B cell (primary cell): ENCODE data around the gene COL6A1. TPM values are rescaled to one million over a fixed set of nuclear protein-coding genes. Genes with fewer than 3 reads are reported as not detected.

Experiments
- ATAC-seq: fragments of 200-7000 bp; cut with Tn5 transposase; one replicate; pipeline ENCODE4 v1.10.0; 2021; ENCODE audit warnings: low read depth, mild to moderate bottlenecking, moderate number of reproducible peaks, moderate library complexity
- CTCF ChIA-PET: fragments of 350-600 bp; sonication (Branson Sonifier 250); formaldehyde crosslinking; loops from one replicate; lab custom pipeline; 2021; ENCODE audit warnings: antibody characterized with exemption, inconsistent platforms; lab: Charles Lee
- POLR2A ChIA-PET: fragments of 350-600 bp; sonication (Branson Sonifier 250); formaldehyde crosslinking; loops from one replicate; lab custom pipeline; 2021; ENCODE audit warnings: antibody characterized with exemption; lab: Charles Lee
- DNase-seq: peaks from one replicate; pipeline ENCODE4 v3.0.0; 2013
- H2AFZ ChIP-seq: 2 replicates; pipeline ENCODE4 v1.6.1; 2012; ENCODE audit warnings: mild to moderate bottlenecking, low read depth, low read length; ENCODE audit not compliant: insufficient read depth, poor library complexity, severe bottlenecking
- H3K27ac ChIP-seq, 2 donors: 1 replicate in 1 of 2; 2 replicates in 1 of 2; pipeline ENCODE4 v1.5.1; 2012 to 2013; ENCODE audit warnings: low read length in 2 of 2, mild to moderate bottlenecking in 2 of 2, moderate library complexity in 1 of 2
- H3K27me3 ChIP-seq, 4 experiments: fragments of 200-600 bp in 1 of 4; sonication (generic) in 1 of 4; replicated peaks in 1 of 4; 1 replicate in 2 of 4; 2 replicates in 2 of 4; pipeline versions ENCODE4 v1.6.1 to v1.7.0; 2013 to 2016; ENCODE audit warnings: low read length in 3 of 4, mild to moderate bottlenecking in 2 of 4, mixed read lengths in 1 of 4, moderate library complexity in 1 of 4; ENCODE audit not compliant: insufficient read depth in 4 of 4, control insufficient read depth in 3 of 4; ENCODE audit errors: control extremely low read depth in 1 of 4
- H3K36me3 ChIP-seq, 2 experiments: replicated peaks in 1 of 2; 1 replicate in 1 of 2; 2 replicates in 1 of 2; pipeline versions ENCODE4 v1.6.1 to v1.7.1; 2013; ENCODE audit warnings: low read length in 1 of 2; ENCODE audit not compliant: insufficient read depth in 2 of 2, control insufficient read depth in 1 of 2; ENCODE audit errors: control extremely low read depth in 1 of 2, extremely low read depth in 1 of 2
- H3K4me1 ChIP-seq, 2 donors: fragments of 200-600 bp in 1 of 2; sonication (generic) in 1 of 2; 1 replicate in 1 of 2; 2 replicates in 1 of 2; pipeline versions ENCODE4 v1.5.1 to v1.6.1; 2013 to 2017; ENCODE audit warnings: low read length in 2 of 2; ENCODE audit not compliant: control insufficient read depth in 2 of 2, insufficient read depth in 2 of 2
- H3K4me2 ChIP-seq: replicated peaks from 2 replicates; pipeline ENCODE3; 2012; ENCODE audit warnings: mild to moderate bottlenecking, low read depth, low read length; ENCODE audit not compliant: poor library complexity, severe bottlenecking
- H3K4me3 ChIP-seq, 5 experiments: fragments of 200-600 bp in 1 of 5; sonication (generic) in 1 of 5; 1 replicate in 3 of 5; 2 replicates in 2 of 5; pipeline versions ENCODE4 v1.5.1 to v1.7.0; 2011 to 2016; ENCODE audit warnings: low read length in 4 of 5, mild to moderate bottlenecking in 4 of 5, low read depth in 2 of 5, control low read depth in 1 of 5, moderate library complexity in 1 of 5; ENCODE audit not compliant: insufficient read depth in 1 of 5; ENCODE audit errors: control extremely low read depth in 1 of 5, extremely low read depth in 1 of 5
- H3K79me2 ChIP-seq: fragments of 200-600 bp; sonication (generic); one replicate; pipeline ENCODE4 v1.6.0; 2016; ENCODE audit warnings: low read length; ENCODE audit not compliant: control insufficient read depth, insufficient read depth
- H3K9ac ChIP-seq: fragments of 200-600 bp; sonication (generic); 2 replicates; pipeline ENCODE4 v1.6.1; 2017; ENCODE audit warnings: mild to moderate bottlenecking, low read length, moderate library complexity
- H3K9me3 ChIP-seq, 3 donors: one replicate each; pipeline versions ENCODE4 v1.6.1 to v1.7.1; 2013; ENCODE audit warnings: low read length in 2 of 3; ENCODE audit not compliant: control insufficient read depth in 2 of 3, insufficient read depth in 1 of 3; ENCODE audit errors: control extremely low read depth in 1 of 3
- H4K20me1 ChIP-seq: 2 replicates; pipeline ENCODE4 v1.6.0; 2012; ENCODE audit warnings: mild to moderate bottlenecking, low read length; ENCODE audit not compliant: insufficient read depth, control insufficient read depth, poor library complexity, severe bottlenecking
- H3K27ac Mint-ChIP-seq: one replicate; pipeline ENCODE4 v1.8.0; 2021; ENCODE audit warnings: mixed read lengths
- H3K27me3 Mint-ChIP-seq: one replicate; pipeline ENCODE4 v1.8.0; 2021; ENCODE audit warnings: mixed read lengths
- H3K4me1 Mint-ChIP-seq: one replicate; pipeline ENCODE4 v1.8.0; 2021; ENCODE audit warnings: mixed read lengths
- H3K4me3 Mint-ChIP-seq: one replicate; pipeline ENCODE4 v1.8.0; 2021; ENCODE audit warnings: mixed read lengths
- H3K9me3 Mint-ChIP-seq: one replicate; pipeline ENCODE4 v1.8.0; 2022; ENCODE audit warnings: mixed read lengths; ENCODE audit not compliant: insufficient read depth
- CTCF ChIP-seq: fragments of 200-600 bp; IDR thresholded peaks from one replicate; pipeline ENCODE4 v1.8.0; 2022; ENCODE audit warnings: antibody characterized with exemption, mild to moderate bottlenecking
- EZH2 ChIP-seq: IDR thresholded peaks from 2 replicates; pipeline ENCODE4 v1.6.1; 2012; ENCODE audit warnings: borderline replicate concordance, low read depth, mild to moderate bottlenecking, moderate library complexity, low read length; ENCODE audit not compliant: insufficient read depth, poor library complexity, severe bottlenecking
- WGBS: methylation state at CpG from one replicate; pipeline ENCODE4 v1.1.5; 2013; ENCODE audit warnings: missing lambda C conversion rate; ENCODE audit not compliant: insufficient coverage; 5-methylcytosine and 5-hydroxymethylcytosine counted together
- intact Hi-C: fragments of 100-400 bp; cut with micrococcal nuclease; formaldehyde crosslinking; loops from one replicate; pipeline ENCODE4 v1.10.0; 2022
- polyA plus RNA-seq: library from polyadenylated mRNA; depleted of rRNA; stranded (reverse); fragments of >200 nt; gene quantifications from 2 replicates; pipeline ENCODE4 v1.2.3, GENCODE V29; 2012
- total RNA-seq, 2 donors: library from RNA; stranded (reverse); fragments of 120-200 nt in 1 of 2; gene quantifications; 1 replicate in 1 of 2; 2 replicates in 1 of 2; pipeline versions ENCODE4 v1.2.3 to v1.2.4, GENCODE V29; 2013 to 2022

The COL6A1 gene
- total and polyA plus RNA-seq, 2 donors (not counting 1 experiment from before 2014, with no cell fraction given) = 0.39 to 0.67 TPM

GRCh38 chr21:46052703-46053651 lies 71.4 kb downstream of the COL6A1 start:
- Mint-ChIP-seq H3K27ac (no peak overlapping the region), H3K27me3 (peaks cover 4% of the 10 kb centered on the region), H3K4me1 (peaks cover 3% of the 10 kb centered on the region), H3K4me3 (no peak overlapping the region), H3K9me3 (peaks cover 2% of the 10 kb centered on the region)
- H3K27me3 ChIP-seq = peaks cover 0 to 14% (median 0%) of the 10 kb centered on the region in 4 experiments
- peaks cover 0 to 28% (median 0%) of the 10 kb centered on the region in 3 donors for H3K9me3 ChIP-seq
- intact Hi-C loops = no loop called here
- 78% methylated on average over 25 of the region's 31 CpGs for WGBS
- H3K4me1 ChIP-seq = peaks cover 5 to 8% of the 10 kb centered on the region in 2 donors
- no peak overlapping the region for H3K9ac ChIP-seq
- no peak overlapping the region for H2AFZ ChIP-seq
- no peak overlapping the region for H3K4me3 ChIP-seq
- DNase-seq (no peak), ATAC-seq (no peak)
- CTCF ChIA-PET = no interaction called here
- no peaks in the 10 kb centered on the region for H3K79me2 ChIP-seq
- TF ChIP-seq EZH2 (no peak), CTCF (no peak)
- POLR2A ChIA-PET = no interaction called here
- no peaks in the 10 kb centered on the region for H3K36me3 ChIP-seq
- H3K4me2 ChIP-seq = no peak overlapping the region
- H4K20me1 ChIP-seq = no peaks in the 10 kb centered on the region
- no peak overlapping the region for H3K27ac ChIP-seq

GRCh38 chr21:46054031-46054430 lies 72.5 kb downstream of the COL6A1 start:
- TF ChIP-seq EZH2 (no peak), CTCF (no peak)
- no peak overlapping the region for H3K9ac ChIP-seq
- no peaks in the 10 kb centered on the region for H3K36me3 ChIP-seq
- intact Hi-C loops = no loop called here
- H3K27ac ChIP-seq = no peak overlapping the region
- no peak overlapping the region for H3K4me3 ChIP-seq
- no peak for ATAC-seq
- H3K27me3 ChIP-seq = peaks cover 0 to 14% (median 0%) of the 10 kb centered on the region in 4 experiments
- ChIA-PET POLR2A (no interaction called here), CTCF (no interaction called here)
- H2AFZ ChIP-seq = no peak overlapping the region
- H4K20me1 ChIP-seq = no peaks in the 10 kb centered on the region
- no peaks in the 10 kb centered on the region for H3K79me2 ChIP-seq
- H3K4me1 ChIP-seq = peaks cover 5 to 8% of the 10 kb centered on the region in 2 donors
- DNase-seq = no peak
- WGBS = 98% methylated on average over 6 of the region's 10 CpGs
- H3K9me3 Mint-ChIP-seq = peaks cover 6% of the 10 kb centered on the region
- H3K4me3 Mint-ChIP-seq = no peak overlapping the region
- H3K27ac Mint-ChIP-seq = no peak overlapping the region
- peaks cover 12% of the 10 kb centered on the region for H3K27me3 Mint-ChIP-seq
- peaks cover 3% of the 10 kb centered on the region for H3K4me1 Mint-ChIP-seq
- H3K4me2 ChIP-seq = no peak overlapping the region
- H3K9me3 ChIP-seq = peaks cover 0 to 36% (median 0%) of the 10 kb centered on the region in 3 donors
